MCF 10A (cell line): ENCODE measurements around the gene PTGIS. TPM values are rescaled to one million over a fixed set of nuclear protein-coding genes. Genes with fewer than 3 reads are reported as not detected.

ENCODE experiments used
- BruUV-seq: library from RNA; stranded (reverse); fragments of 400-500 nt; replicated peaks from 2 replicates; lab custom pipeline; 2021; lab: Mats Ljungman, UMichigan
- CTCF ChIA-PET: fragments of 300-600 bp; sonication (Branson Sonifier 250); formaldehyde crosslinking; extraction: SDS; loops from one replicate; lab custom pipeline; 2021; ENCODE audit warnings: antibody characterized with exemption, inconsistent platforms; lab: Yijun Ruan, JAX
- POLR2A ChIA-PET: fragments of 300-600, 350-650 bp; sonication (Branson Sonifier 250); formaldehyde crosslinking; extraction: SDS; loops from one replicate; lab custom pipeline; 2020; ENCODE audit warnings: antibody characterized with exemption, inconsistent platforms; lab: Yijun Ruan, JAX
- DNase-seq: peaks from one replicate; pipeline ENCODE4 v3.0.0-alpha.2; 2018; ENCODE audit not compliant: unreplicated experiment
- H3K27ac Mint-ChIP-seq: one replicate; pipeline ENCODE4 v1.8.0; 2022; ENCODE audit warnings: mild to moderate bottlenecking, low read depth, mixed read lengths; ENCODE audit not compliant: unreplicated experiment
- H3K27me3 Mint-ChIP-seq: one replicate; pipeline ENCODE4 v1.8.0; 2022; ENCODE audit warnings: mixed read lengths; ENCODE audit not compliant: insufficient read depth, unreplicated experiment
- H3K36me3 Mint-ChIP-seq: one replicate; pipeline ENCODE4 v1.8.0; 2022; ENCODE audit warnings: mild to moderate bottlenecking, moderate library complexity, mixed read lengths; ENCODE audit not compliant: insufficient read depth, unreplicated experiment
- H3K4me1 Mint-ChIP-seq: one replicate; pipeline ENCODE4 v1.8.0; 2022; ENCODE audit warnings: mixed read lengths; ENCODE audit not compliant: insufficient read depth, unreplicated experiment
- H3K4me3 Mint-ChIP-seq: one replicate; pipeline ENCODE4 v1.8.0; 2022; ENCODE audit warnings: mild to moderate bottlenecking, moderate library complexity, mixed read lengths; ENCODE audit not compliant: unreplicated experiment
- H3K9me3 Mint-ChIP-seq: one replicate; pipeline ENCODE4 v1.8.0; 2022; ENCODE audit warnings: mixed read lengths; ENCODE audit not compliant: unreplicated experiment
- CTCF ChIP-seq: fragments of 200-600 bp; IDR thresholded peaks from one replicate; pipeline ENCODE4 v1.8.0; 2022; ENCODE audit warnings: antibody characterized with exemption, mild to moderate bottlenecking; ENCODE audit not compliant: unreplicated experiment
- intact Hi-C: fragments of 100-400 bp; cut with micrococcal nuclease; formaldehyde crosslinking; loops from 2 replicates; pipeline ENCODE4 v1.14.1; 2022
- total RNA-seq: library from RNA; stranded (reverse); gene quantifications from 2 replicates; pipeline ENCODE4 v1.2.3, GENCODE V29; 2022

Gene PTGIS
- total RNA-seq, 1 experiment from 2014 or later: not detected

DNA sequence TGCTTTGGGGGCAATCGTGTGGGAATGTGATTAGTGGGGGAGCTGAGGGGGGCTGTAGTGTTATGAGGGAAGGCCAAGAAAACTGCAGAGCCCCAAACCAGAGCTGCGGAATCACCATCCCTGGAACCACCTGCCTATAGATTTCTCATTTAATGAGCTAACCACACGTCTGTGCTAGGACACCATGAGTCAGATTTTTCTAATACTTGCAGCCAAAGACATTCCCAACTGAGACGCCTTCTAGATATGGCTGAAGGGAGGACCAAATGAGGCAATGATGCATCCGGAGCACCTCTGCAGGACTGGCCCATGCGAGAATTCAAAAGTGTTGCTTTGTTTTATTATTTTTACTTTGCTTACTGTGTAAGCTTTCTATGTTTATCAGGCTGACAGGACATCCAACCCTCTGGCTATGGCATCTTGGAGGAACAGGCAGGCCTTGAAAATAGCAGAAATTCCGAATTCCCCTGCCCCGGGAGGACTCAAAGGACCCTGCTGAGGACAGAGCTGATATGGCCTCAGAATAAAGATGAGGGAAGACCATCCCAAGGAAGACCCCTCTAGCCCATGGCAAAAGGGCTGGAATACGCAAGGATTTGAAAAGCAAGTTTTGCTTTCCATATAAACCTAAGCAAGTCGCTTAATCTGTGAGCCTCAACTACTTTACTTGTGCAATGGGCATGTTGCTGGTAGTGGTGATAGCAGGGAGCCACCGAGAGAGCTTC, 3.1 kb upstream of the PTGIS start:
- H3K27me3 Mint-ChIP-seq: peaks cover 54% of the 10 kb centered on the region
- CTCF ChIA-PET: interaction anchor here (0.5 to 3.1 kb wide), 9 partner anchors 29 to 293 kb away, joined by 3 to 14 read pairs (median 4); partner anchors contain the start of gene ZNFX1

DNA sequence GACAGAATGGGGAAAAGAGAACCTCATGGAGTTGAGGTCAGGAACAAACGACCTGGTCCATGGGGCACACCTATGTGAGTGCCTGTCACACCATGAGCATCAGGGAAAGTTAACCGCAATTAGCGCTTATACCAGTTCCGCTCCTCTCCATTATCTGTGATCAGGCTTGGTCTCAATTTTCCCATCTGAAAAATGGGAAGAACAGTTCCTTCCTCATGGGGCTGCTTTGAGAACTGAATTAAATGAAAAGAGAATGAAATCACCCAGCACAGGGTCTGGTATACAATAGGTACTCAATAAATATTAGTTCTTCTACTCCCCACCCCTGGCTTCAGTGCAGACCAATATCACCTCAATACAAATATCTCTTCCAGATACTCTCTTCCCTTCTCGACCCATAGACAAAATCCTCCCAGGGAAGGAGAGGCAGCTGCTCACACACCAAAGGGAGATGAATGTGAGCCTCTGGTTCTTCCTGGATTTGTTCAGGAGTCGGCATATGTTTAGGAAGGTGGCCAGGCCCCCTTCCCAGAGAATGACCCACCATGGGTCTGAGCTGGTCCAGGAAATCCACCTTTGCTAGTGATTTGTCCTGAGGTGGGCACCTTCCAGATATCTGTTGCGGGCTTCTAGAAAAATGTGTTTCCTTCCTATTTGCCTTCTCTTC, 2.4 kb upstream of the PTGIS start:
- no peak for TF ChIP-seq CTCF
- H3K4me3 Mint-ChIP-seq: no peak overlapping the region
- H3K36me3 Mint-ChIP-seq: no peaks in the 10 kb centered on the region
- BruUV-seq: no TSS peak
- no peak for DNase-seq
- no peak overlapping the region for H3K27ac Mint-ChIP-seq
- intact Hi-C loops: no loop called here
- H3K27me3 Mint-ChIP-seq: peaks cover 59% of the 10 kb centered on the region
- ChIA-PET CTCF (interaction anchor here (0.5 to 3.1 kb wide), 9 partner anchors 28 to 292 kb away, joined by 3 to 14 read pairs (median 4); partner anchors contain the start of gene ZNFX1), POLR2A (interaction anchor here (0.6 to 0.8 kb wide), 2 partner anchors 69 to 243 kb away, joined by 3 to 6 read pairs; no protein-coding TSS in a partner anchor)
- H3K9me3 Mint-ChIP-seq: no peaks in the 10 kb centered on the region
- H3K4me1 Mint-ChIP-seq: peaks cover 5% of the 10 kb centered on the region

More for the DNA sequence above, 3.1 kb upstream of the PTGIS start:
- no TSS peak for BruUV-seq
- H3K4me1 Mint-ChIP-seq: peaks cover 5% of the 10 kb centered on the region
- no peaks in the 10 kb centered on the region for H3K36me3 Mint-ChIP-seq
- no peaks in the 10 kb centered on the region for H3K9me3 Mint-ChIP-seq
- POLR2A ChIA-PET: interaction anchor here (0.5 to 0.8 kb wide), 3 partner anchors 19 to 242 kb away, joined by 3 to 6 read pairs (median 3); no protein-coding TSS in a partner anchor
- no peak for TF ChIP-seq CTCF
- intact Hi-C loops: no loop called here
- H3K27ac Mint-ChIP-seq: no peak overlapping the region
- H3K4me3 Mint-ChIP-seq: no peak overlapping the region
- DNase-seq: peak; percentile 41

DNA sequence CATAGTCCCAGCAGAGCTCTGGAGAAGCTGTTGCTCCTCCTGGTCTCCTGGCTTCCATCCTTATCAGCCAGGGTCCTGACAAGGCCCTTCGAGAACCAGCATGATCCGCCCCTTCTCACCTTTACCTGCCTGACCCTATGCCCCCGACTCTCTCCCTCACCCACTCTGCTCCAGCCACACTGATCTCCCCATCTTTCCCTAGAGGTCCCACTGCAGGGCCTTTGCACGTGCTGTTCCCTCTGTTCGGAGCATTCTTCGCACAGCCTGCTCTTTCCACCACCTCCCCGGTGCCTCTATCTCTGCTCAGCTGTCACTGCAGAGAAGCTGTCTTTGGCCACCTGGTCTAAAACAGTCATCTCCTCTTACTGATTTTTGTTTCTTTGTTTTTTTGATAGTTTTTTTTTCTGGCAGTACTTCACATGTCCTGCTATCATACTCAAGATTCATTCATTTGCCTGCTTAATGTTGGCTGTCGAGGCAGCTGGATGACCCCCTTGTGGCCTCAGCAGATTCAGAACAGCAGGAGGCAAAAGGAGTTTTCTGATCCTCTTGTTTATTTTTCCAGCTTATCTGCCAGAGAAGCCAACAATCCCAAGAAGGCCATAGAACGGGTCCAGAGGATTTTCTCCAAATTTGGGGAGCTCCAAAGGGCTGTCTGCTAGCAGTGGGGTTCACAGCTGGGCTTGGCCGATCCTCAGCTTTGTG, 1.6 kb upstream of the PTGIS start:
- Mint-ChIP-seq H3K4me1 (peaks cover 5% of the 10 kb centered on the region), H3K9me3 (no peaks in the 10 kb centered on the region), H3K27me3 (peaks cover 59% of the 10 kb centered on the region), H3K36me3 (no peaks in the 10 kb centered on the region), H3K4me3 (no peak overlapping the region), H3K27ac (no peak overlapping the region)
- no peak for DNase-seq
- intact Hi-C loops: no loop called here
- no TSS peak for BruUV-seq
- ChIA-PET CTCF (interaction anchor here (0.6 to 3.1 kb wide), 7 partner anchors 12 to 277 kb away, joined by 3 to 14 read pairs (median 3); no protein-coding TSS in a partner anchor), POLR2A (interaction anchor here (1.0 kb wide), 1 partner anchor 17 kb away, joined by 3 read pairs; no protein-coding TSS in a partner anchor)
- no peak for TF ChIP-seq CTCF
